Rectal smooth muscle tissue (tissue), 1 donor: ENCODE results near the gene DEGS2.

Experiments
- H3K27ac ChIP-seq: one replicate; pipeline ENCODE4 v1.7.0; 2013; ENCODE audit warnings: low read depth, low read length, inconsistent platforms
- H3K27me3 ChIP-seq: one replicate; pipeline ENCODE4 v1.7.0; 2013; ENCODE audit warnings: low read length; ENCODE audit not compliant: control insufficient read depth, insufficient read depth
- H3K36me3 ChIP-seq: one replicate; pipeline ENCODE4 v1.7.0; 2013; ENCODE audit warnings: low read length; ENCODE audit not compliant: control insufficient read depth, insufficient read depth
- H3K4me1 ChIP-seq: one replicate; pipeline ENCODE4 v1.7.0; 2013; ENCODE audit warnings: low read length; ENCODE audit not compliant: control insufficient read depth, insufficient read depth
- H3K4me3 ChIP-seq: one replicate; pipeline ENCODE4 v1.7.0; 2013; ENCODE audit warnings: low read length
- H3K9ac ChIP-seq: one replicate; pipeline ENCODE4 v1.7.0; 2013; ENCODE audit warnings: low read length

The DEGS2 gene

GRCh38 chr14:100152091-100152490 lies 7.4 kb downstream of the DEGS2 start:
- Histone ChIP-seq H3K4me1 (no peaks in the 10 kb centered on the region), H3K4me3 (no peak overlapping the region), H3K36me3 (no peaks in the 10 kb centered on the region), H3K9ac (no peak overlapping the region), H3K27me3 (no peaks in the 10 kb centered on the region), H3K27ac (no peak overlapping the region)

GRCh38 chr14:100150932-100151587 lies 8.4 kb downstream of the DEGS2 start:
- H3K9ac ChIP-seq: no peak overlapping the region
- H3K4me3 ChIP-seq: no peak overlapping the region
- no peaks in the 10 kb centered on the region for H3K4me1 ChIP-seq
- no peaks in the 10 kb centered on the region for H3K27me3 ChIP-seq
- H3K27ac ChIP-seq: no peak overlapping the region
- no peaks in the 10 kb centered on the region for H3K36me3 ChIP-seq

- Histone ChIP-seq H3K27ac (no peak overlapping the region), H3K4me3 (no peak overlapping the region), H3K27me3 (no peaks in the 10 kb centered on the region), H3K4me1 (no peaks in the 10 kb centered on the region), H3K9ac (no peak overlapping the region), H3K36me3 (no peaks in the 10 kb centered on the region)
Observed at GRCh38 chr14:100149851-100150611, 9.4 kb downstream of the DEGS2 start.

GRCh38 chr14:100148837-100149731 lies 10.4 kb downstream of the DEGS2 start:
- H3K27ac ChIP-seq: no peak overlapping the region
- no peaks in the 10 kb centered on the region for H3K4me1 ChIP-seq
- H3K9ac ChIP-seq: no peak overlapping the region
- no peak overlapping the region for H3K4me3 ChIP-seq
- no peaks in the 10 kb centered on the region for H3K27me3 ChIP-seq
- no peaks in the 10 kb centered on the region for H3K36me3 ChIP-seq

GRCh38 chr14:100147691-100148464 lies 11.6 kb downstream of the DEGS2 start:
- no peak overlapping the region for H3K9ac ChIP-seq
- no peaks in the 10 kb centered on the region for H3K4me1 ChIP-seq
- no peaks in the 10 kb centered on the region for H3K36me3 ChIP-seq
- no peak overlapping the region for H3K27ac ChIP-seq
- H3K27me3 ChIP-seq: no peaks in the 10 kb centered on the region
- H3K4me3 ChIP-seq: no peak overlapping the region

- Histone ChIP-seq H3K4me1 (no peaks in the 10 kb centered on the region), H3K36me3 (no peaks in the 10 kb centered on the region), H3K9ac (no peak overlapping the region), H3K27me3 (no peaks in the 10 kb centered on the region), H3K27ac (no peak overlapping the region), H3K4me3 (peak overlapping the region; percentile 12)
Observed at GRCh38 chr14:100147181-100147631, 12.2 kb downstream of the DEGS2 start.

- no peak overlapping the region for H3K27ac ChIP-seq
- H3K27me3 ChIP-seq: no peaks in the 10 kb centered on the region
Observed at GRCh38 chr14:100146531-100147091, 12.8 kb downstream of the DEGS2 start.

GRCh38 chr14:100145682-100146464 lies 13.6 kb downstream of the DEGS2 start:
- H3K27ac ChIP-seq: no peak overlapping the region

More at GRCh38 chr14:100146531-100147091, 12.8 kb downstream of the DEGS2 start:
- H3K4me1 ChIP-seq: no peaks in the 10 kb centered on the region
- H3K9ac ChIP-seq: no peak overlapping the region
- no peaks in the 10 kb centered on the region for H3K36me3 ChIP-seq
- peak overlapping the region; percentile 12 for H3K4me3 ChIP-seq

GRCh38 chr14:100144996-100145646 lies 14.3 kb downstream of the DEGS2 start:
- no peaks in the 10 kb centered on the region for H3K4me1 ChIP-seq
- H3K27me3 ChIP-seq: no peaks in the 10 kb centered on the region
- H3K27ac ChIP-seq: no peak overlapping the region
- no peak overlapping the region for H3K9ac ChIP-seq
- H3K4me3 ChIP-seq: no peak overlapping the region
- no peaks in the 10 kb centered on the region for H3K36me3 ChIP-seq

More at GRCh38 chr14:100145682-100146464, 13.6 kb downstream of the DEGS2 start:
- Histone ChIP-seq H3K27me3 (no peaks in the 10 kb centered on the region), H3K4me3 (no peak overlapping the region), H3K9ac (no peak overlapping the region), H3K36me3 (no peaks in the 10 kb centered on the region), H3K4me1 (no peaks in the 10 kb centered on the region)

GRCh38 chr14:100144645-100144995 lies 14.8 kb downstream of the DEGS2 start:
- Histone ChIP-seq H3K27me3 (no peaks in the 10 kb centered on the region), H3K27ac (no peak overlapping the region), H3K36me3 (no peaks in the 10 kb centered on the region), H3K4me3 (no peak overlapping the region), H3K9ac (no peak overlapping the region), H3K4me1 (no peaks in the 10 kb centered on the region)

- Histone ChIP-seq H3K36me3 (no peaks in the 10 kb centered on the region), H3K4me1 (no peaks in the 10 kb centered on the region), H3K9ac (no peak overlapping the region), H3K27me3 (no peaks in the 10 kb centered on the region), H3K4me3 (no peak overlapping the region), H3K27ac (no peak overlapping the region)
Observed at GRCh38 chr14:100143934-100144333, 15.5 kb downstream of the DEGS2 start.
